Astrocyte (in vitro differentiated cells and primary cell): ENCODE data around the gene TUBA4B. TPM values are rescaled to one million over a fixed set of nuclear protein-coding genes. Genes with fewer than 3 reads are reported as not detected.

Source experiments
- DNase-seq: peaks from one replicate; pipeline ENCODE4 v3.0.0-alpha.2; 2010; ENCODE audit warnings: low read depth
- FAIRE-seq: peaks from 2 replicates; lab custom pipeline; 2011; peaks lifted over from hg19 to GRCh38; lab: Jason Lieb, UNC
- H2AFZ ChIP-seq: 2 replicates; pipeline ENCODE4 v1.6.0; 2012; ENCODE audit warnings: low read depth, low read length, inconsistent platforms
- H3K27ac ChIP-seq: 2 replicates; pipeline ENCODE4 v1.5.1; 2011; ENCODE audit warnings: low read depth, low read length, inconsistent platforms
- H3K27me3 ChIP-seq: 2 replicates; pipeline ENCODE4 v1.6.0; 2011; ENCODE audit warnings: low read length, inconsistent platforms; ENCODE audit not compliant: insufficient read depth
- H3K36me3 ChIP-seq: 2 replicates; pipeline ENCODE4 v1.5.1; 2011; ENCODE audit warnings: low read length, inconsistent platforms; ENCODE audit not compliant: insufficient read depth
- H3K4me1 ChIP-seq: 2 replicates; pipeline ENCODE4 v1.5.1; 2011; ENCODE audit warnings: low read length, inconsistent platforms; ENCODE audit not compliant: insufficient read depth
- H3K4me2 ChIP-seq: 2 replicates; pipeline ENCODE4 v1.6.0; 2012; ENCODE audit warnings: low read length, inconsistent platforms
- H3K4me3 ChIP-seq: 2 replicates; pipeline ENCODE4 v1.5.1; 2011; ENCODE audit warnings: low read depth, mild to moderate bottlenecking, low read length, inconsistent platforms; ENCODE audit not compliant: insufficient read depth
- H3K79me2 ChIP-seq: 2 replicates; pipeline ENCODE4 v1.6.0; 2012; ENCODE audit warnings: mild to moderate bottlenecking, low read length, inconsistent platforms; ENCODE audit not compliant: insufficient read depth
- H3K9ac ChIP-seq: 2 replicates; pipeline ENCODE4 v1.6.0; 2012; ENCODE audit warnings: mild to moderate bottlenecking, low read length, inconsistent platforms
- H3K9me3 ChIP-seq: 2 replicates; pipeline ENCODE4 v1.5.1; 2012; ENCODE audit warnings: low read depth, mild to moderate bottlenecking, low read length, inconsistent platforms; ENCODE audit not compliant: insufficient read depth
- H4K20me1 ChIP-seq: 2 replicates; pipeline ENCODE4 v1.6.0; 2012; ENCODE audit warnings: low read length, inconsistent platforms; ENCODE audit not compliant: insufficient read depth
- H3K27ac Mint-ChIP-seq: one replicate; pipeline ENCODE4 v1.8.0; 2021; ENCODE audit warnings: mild to moderate bottlenecking, mixed read lengths; ENCODE audit not compliant: unreplicated experiment
- H3K27me3 Mint-ChIP-seq: one replicate; pipeline ENCODE4 v1.8.0; 2021; ENCODE audit warnings: low read depth, mixed read lengths; ENCODE audit not compliant: unreplicated experiment
- H3K36me3 Mint-ChIP-seq: one replicate; pipeline ENCODE4 v1.8.0; 2021; ENCODE audit warnings: low read depth, mixed read lengths; ENCODE audit not compliant: unreplicated experiment
- H3K4me1 Mint-ChIP-seq: one replicate; pipeline ENCODE4 v1.8.0; 2021; ENCODE audit warnings: low read depth, mixed read lengths; ENCODE audit not compliant: unreplicated experiment
- H3K4me3 Mint-ChIP-seq: one replicate; pipeline ENCODE4 v1.8.0; 2021; ENCODE audit warnings: mild to moderate bottlenecking, moderate library complexity, mixed read lengths; ENCODE audit not compliant: unreplicated experiment
- H3K9me3 Mint-ChIP-seq: one replicate; pipeline ENCODE4 v1.8.0; 2021; ENCODE audit warnings: mild to moderate bottlenecking, mixed read lengths; ENCODE audit not compliant: unreplicated experiment
- EZH2 ChIP-seq: IDR thresholded peaks from 2 replicates; pipeline ENCODE4 v1.6.1; 2012; ENCODE audit warnings: mild to moderate bottlenecking, low read length, inconsistent platforms; ENCODE audit not compliant: insufficient read depth
- total RNA-seq: library from RNA; stranded (reverse); gene quantifications from 2 replicates; pipeline ENCODE4 v1.2.1, GENCODE V29; 2021
- TF ChIP-seq, protein P1 (sequence below): IDR thresholded peaks from 2 replicates; pipeline ENCODE4 v1.5.1; 2011; ENCODE audit warnings: low read depth, mild to moderate bottlenecking, inconsistent platforms, low read length, moderate library complexity; ENCODE audit not compliant: insufficient read depth

The TUBA4B gene
- total RNA-seq, 1 donor from 2014 or later: not detected

- no peak overlapping the region for H3K4me3 ChIP-seq
- H3K36me3 Mint-ChIP-seq: peaks cover 25% of the 10 kb centered on the region
- H3K4me3 Mint-ChIP-seq: no peak overlapping the region
- no peaks in the 10 kb centered on the region for H3K9me3 ChIP-seq
- H3K27me3 Mint-ChIP-seq: no peaks in the 10 kb centered on the region
- no peak for DNase-seq
- H2AFZ ChIP-seq: no peak overlapping the region
- peaks cover 15% of the 10 kb centered on the region for H4K20me1 ChIP-seq
- H3K36me3 ChIP-seq: peaks cover 7% of the 10 kb centered on the region
- H3K79me2 ChIP-seq: peaks cover 6% of the 10 kb centered on the region
- no peaks in the 10 kb centered on the region for H3K27me3 ChIP-seq
- H3K9me3 Mint-ChIP-seq: no peaks in the 10 kb centered on the region
- H3K9ac ChIP-seq: no peak overlapping the region
- TF ChIP-seq, protein P1, sequence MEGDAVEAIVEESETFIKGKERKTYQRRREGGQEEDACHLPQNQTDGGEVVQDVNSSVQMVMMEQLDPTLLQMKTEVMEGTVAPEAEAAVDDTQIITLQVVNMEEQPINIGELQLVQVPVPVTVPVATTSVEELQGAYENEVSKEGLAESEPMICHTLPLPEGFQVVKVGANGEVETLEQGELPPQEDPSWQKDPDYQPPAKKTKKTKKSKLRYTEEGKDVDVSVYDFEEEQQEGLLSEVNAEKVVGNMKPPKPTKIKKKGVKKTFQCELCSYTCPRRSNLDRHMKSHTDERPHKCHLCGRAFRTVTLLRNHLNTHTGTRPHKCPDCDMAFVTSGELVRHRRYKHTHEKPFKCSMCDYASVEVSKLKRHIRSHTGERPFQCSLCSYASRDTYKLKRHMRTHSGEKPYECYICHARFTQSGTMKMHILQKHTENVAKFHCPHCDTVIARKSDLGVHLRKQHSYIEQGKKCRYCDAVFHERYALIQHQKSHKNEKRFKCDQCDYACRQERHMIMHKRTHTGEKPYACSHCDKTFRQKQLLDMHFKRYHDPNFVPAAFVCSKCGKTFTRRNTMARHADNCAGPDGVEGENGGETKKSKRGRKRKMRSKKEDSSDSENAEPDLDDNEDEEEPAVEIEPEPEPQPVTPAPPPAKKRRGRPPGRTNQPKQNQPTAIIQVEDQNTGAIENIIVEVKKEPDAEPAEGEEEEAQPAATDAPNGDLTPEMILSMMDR: no peak
- no peak for TF ChIP-seq EZH2
- H3K4me1 ChIP-seq: peaks cover 16% of the 10 kb centered on the region
- H3K27ac Mint-ChIP-seq: no peak overlapping the region
- H3K27ac ChIP-seq: no peak overlapping the region
- no peak for FAIRE-seq
- no peak overlapping the region for H3K4me2 ChIP-seq
- peaks cover 11% of the 10 kb centered on the region for H3K4me1 Mint-ChIP-seq
Measured at GRCh38 chr2:219210886-219211362, 42.1 kb upstream of the TUBA4B start.

GRCh38 chr2:219213026-219213415 is 40.0 kb upstream of the TUBA4B start:
- Histone ChIP-seq H3K36me3 (peaks cover 7% of the 10 kb centered on the region), H3K79me2 (peaks cover 8% of the 10 kb centered on the region), H3K4me3 (no peak overlapping the region), H3K27me3 (no peaks in the 10 kb centered on the region), H3K27ac (no peak overlapping the region), H4K20me1 (peaks cover 7% of the 10 kb centered on the region), H2AFZ (no peak overlapping the region), H3K4me1 (peaks cover 9% of the 10 kb centered on the region), H3K4me2 (no peak overlapping the region), H3K9me3 (no peaks in the 10 kb centered on the region), H3K9ac (no peak overlapping the region)
- DNase-seq: no peak
- no peaks in the 10 kb centered on the region for H3K27me3 Mint-ChIP-seq
- TF ChIP-seq, protein P1: no peak
- peaks cover 9% of the 10 kb centered on the region for H3K4me1 Mint-ChIP-seq
- no peaks in the 10 kb centered on the region for H3K9me3 Mint-ChIP-seq
- H3K36me3 Mint-ChIP-seq: peaks cover 25% of the 10 kb centered on the region
- FAIRE-seq: no peak
- no peak overlapping the region for H3K27ac Mint-ChIP-seq
- no peak overlapping the region for H3K4me3 Mint-ChIP-seq

DNA sequence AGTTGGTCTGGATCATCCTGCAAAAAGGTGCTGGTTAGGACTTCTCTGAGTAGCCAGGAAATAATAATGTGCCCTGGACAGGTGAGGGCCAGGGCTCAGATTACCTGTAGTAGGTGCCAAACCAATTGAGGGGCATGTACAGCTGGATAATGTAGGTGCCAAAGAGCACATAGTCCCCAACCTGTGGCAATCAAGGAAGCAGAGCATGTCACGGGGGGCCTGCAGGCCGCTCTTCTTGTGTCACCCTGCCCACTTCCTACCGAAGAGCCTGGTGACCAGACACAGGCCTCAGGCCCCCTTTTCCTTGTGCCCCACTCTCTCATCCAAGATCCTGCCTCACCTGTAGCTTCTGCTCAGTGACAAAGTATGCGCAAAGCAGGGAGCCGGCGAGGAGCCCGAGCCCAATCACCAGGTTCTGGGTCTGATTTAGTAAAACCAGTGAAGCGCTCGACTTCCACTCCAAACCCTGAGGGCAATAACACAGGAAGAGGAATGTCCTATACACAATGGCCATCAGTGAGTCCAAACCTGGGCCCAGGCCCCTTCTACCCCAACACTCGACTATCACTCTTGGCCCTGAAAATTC is 39.5 kb upstream of the TUBA4B start:
- peaks cover 25% of the 10 kb centered on the region for H3K36me3 Mint-ChIP-seq
- Histone ChIP-seq H3K9ac (no peak overlapping the region), H3K79me2 (peaks cover 8% of the 10 kb centered on the region), H3K4me1 (peaks cover 11% of the 10 kb centered on the region), H3K9me3 (no peaks in the 10 kb centered on the region), H3K27ac (no peak overlapping the region), H3K36me3 (peaks cover 7% of the 10 kb centered on the region), H2AFZ (no peak overlapping the region), H4K20me1 (peaks cover under 1% of the 10 kb centered on the region), H3K4me3 (no peak overlapping the region), H3K4me2 (no peak overlapping the region), H3K27me3 (no peaks in the 10 kb centered on the region)
- no peaks in the 10 kb centered on the region for H3K27me3 Mint-ChIP-seq
- no peak overlapping the region for H3K27ac Mint-ChIP-seq
- H3K9me3 Mint-ChIP-seq: no peaks in the 10 kb centered on the region
- TF ChIP-seq EZH2: no peak
- TF ChIP-seq, protein P1: no peak
- DNase-seq: no peak
- no peak for FAIRE-seq
- H3K4me1 Mint-ChIP-seq: peaks cover 6% of the 10 kb centered on the region
- H3K4me3 Mint-ChIP-seq: no peak overlapping the region
